ENCODE measurements around the gene ZNF652.

The ZNF652 gene

DNA sequence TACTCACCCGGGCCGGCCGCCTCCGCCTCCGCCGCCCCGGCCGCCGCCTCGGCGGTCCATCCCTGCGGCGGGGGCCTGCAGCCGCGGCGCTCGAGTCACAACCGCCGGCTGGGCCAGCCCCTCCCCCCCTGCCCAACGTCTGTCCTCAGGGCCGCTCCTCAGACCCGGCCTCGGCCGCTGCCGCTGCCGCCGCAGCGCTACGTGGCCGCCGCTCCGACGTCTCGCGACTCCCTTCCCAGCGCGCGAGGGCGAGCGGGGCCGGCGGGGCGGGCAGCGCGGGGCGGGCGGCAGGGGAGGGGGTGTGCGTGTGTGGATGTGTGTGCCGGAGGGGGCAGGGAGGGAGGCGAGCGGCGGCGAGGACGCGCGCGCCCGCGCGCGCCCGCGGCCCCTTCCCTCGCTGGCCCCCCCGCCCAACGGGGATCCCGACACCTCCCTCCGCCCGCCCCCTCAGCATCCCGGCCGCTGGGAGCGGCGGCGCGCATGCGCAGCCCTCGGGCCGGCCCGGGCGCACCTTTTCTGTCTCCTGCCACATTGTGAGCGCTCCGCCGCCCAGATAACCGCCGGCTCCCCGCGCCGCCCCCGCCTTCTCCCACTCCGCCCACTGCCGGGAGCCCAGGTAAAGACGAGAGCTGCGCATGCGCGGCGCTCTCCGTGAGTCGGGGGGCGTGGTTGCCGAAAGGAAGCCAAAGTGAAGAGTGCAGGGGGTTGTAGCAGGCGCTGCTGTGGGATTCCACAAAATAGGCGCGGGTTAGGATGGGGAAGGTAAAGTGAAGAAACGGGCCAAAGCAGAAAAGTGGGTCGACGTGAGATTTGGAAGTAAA is at the start of gene ZNF652:
Gene ZNF652, minus strand, starts transcription at position 349 of the 821 bp plus-strand sequence. CDS start 44,525 bp downstream, outside the sequence.
- DNase-seq, result peak; percentile 92

DNA sequence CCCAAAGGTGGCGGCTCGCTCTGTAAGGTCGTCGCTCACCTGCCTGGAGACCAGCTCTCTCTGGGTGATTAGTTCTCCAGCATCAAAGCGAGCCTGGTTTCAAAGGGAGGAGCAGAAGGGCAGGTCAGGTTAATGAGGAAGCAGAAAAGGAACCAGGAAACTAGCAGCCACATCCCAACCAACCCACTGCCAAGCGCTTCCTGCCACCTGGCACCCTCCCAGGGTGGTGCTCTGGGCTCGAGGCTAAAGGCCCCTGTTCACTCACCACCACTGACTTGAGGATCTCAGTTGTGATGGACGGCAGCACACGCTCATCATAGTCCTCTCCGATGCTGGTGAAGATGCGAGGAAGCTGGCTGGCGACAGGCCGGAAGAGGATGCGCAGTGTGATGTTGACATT is 47.0 kb upstream of the ZNF652 start:
- DNase-seq, result no peak

DNA sequence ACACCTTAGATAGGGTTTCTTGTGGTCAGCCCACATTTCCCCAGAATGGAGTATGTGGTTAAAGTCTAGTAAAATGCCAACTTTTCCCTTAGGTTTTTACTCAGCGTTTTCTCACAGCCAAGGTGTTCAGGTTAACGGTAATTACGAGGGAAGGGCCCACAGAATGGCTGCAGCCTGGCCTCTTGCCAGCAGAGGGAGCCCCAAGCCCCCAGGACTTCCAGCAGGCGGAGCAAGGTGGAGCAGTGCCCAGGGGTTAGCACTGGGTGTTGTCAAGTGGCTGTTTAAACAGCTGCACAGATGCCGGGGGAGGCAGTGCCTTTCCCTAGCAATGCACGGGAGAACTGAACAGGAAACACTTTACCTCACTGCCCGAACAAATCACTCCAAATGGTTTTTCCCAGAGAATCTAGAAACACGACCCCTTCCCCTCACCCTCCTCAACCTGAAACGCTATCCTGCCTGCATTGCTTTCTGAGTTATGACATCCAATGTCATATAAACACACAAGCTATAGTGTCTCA is 46.0 kb upstream of the ZNF652 start:
- DNase-seq, result peak; percentile 89

DNA sequence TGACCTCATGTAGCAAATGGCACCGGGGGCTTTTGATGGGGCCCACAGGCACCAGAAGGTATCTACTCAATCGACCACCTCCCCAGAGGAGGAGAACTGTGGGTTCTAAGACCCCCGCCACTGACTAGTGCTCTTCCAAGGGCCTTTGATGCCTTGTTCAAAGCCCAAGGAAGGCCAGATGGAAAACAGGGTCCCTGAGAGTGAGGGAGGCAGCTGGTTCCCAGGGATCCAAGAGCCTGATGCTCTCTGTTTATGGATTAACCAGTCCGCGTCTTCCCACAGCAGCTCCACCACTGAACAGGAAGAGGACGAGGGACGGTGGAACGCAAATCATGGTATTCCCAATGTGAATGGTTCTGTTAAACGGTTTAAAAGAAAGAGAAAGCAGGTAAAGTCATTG is 45.0 kb upstream of the ZNF652 start:
- no peak for DNase-seq

DNA sequence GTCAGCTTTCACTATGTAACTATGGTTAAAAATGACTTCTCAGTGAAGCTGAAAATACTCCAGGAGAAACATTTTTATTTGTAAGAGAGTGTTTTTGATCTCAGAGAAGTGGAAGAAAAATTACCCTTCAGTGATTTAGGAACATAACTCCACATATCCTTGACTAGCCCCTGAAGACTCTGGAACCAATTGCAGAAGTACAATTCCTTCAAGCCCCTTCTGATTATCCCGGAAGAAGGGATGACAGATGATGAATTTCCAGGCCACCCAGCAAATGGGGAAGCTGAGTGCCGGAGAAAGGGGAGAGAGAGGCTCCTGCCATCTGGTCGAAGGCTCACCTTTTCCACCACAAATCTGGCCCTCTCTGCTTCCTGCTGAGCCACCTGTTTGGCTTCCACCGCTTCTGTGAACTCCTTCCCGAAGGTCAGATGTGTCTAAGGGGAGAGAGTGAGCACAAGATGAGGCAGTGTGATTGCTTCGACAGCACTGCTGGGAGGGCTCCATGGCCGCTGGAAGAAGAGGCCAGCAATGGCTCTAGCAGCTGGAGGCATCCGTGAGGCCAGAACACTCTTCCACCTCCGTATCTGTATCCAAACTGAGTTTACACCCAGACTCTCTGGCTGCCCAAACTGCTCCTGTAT is 44.5 kb upstream of the ZNF652 start:
- no peak for DNase-seq

DNA sequence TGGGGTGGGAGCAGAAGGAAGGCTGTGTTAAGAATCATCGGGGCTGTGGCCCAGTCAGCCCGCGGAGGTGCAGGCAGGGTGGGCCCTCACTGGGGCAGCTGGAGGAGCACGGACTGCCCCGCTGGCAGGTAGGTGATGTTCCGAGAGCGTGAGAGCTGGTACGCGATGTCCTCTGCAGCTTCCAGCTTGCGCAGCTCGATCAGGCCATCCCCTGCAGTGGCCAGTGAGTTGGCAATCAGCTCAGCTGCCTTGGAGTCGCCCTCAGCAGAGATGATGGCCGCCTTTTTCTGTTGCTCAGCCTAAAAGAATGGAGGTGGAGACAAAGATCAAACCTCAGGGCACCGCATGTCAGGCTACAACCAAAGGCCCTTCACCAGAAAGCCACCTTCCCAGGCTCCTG is 42.9 kb upstream of the ZNF652 start:
- DNase-seq, result no peak

DNA sequence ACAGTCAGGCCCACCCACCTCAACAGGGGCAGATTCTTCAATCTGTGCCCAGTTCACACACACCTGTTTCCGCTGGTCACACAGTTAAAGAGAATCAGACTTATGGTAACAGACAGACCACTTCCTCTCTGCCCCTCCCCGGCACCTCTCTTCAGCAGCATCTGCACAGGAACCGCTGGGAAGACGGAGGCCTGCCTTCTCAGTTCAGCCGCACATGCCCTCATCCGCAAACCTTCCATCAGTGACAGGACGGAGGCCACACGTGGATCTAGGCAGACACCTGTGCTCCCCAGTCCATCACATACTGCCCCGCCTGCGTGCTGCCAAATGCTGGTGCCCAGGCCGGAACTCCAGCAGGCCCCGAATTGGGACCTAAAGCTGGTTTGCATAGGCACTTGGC is 42.3 kb upstream of the ZNF652 start:
- DNase-seq, result no peak

DNA sequence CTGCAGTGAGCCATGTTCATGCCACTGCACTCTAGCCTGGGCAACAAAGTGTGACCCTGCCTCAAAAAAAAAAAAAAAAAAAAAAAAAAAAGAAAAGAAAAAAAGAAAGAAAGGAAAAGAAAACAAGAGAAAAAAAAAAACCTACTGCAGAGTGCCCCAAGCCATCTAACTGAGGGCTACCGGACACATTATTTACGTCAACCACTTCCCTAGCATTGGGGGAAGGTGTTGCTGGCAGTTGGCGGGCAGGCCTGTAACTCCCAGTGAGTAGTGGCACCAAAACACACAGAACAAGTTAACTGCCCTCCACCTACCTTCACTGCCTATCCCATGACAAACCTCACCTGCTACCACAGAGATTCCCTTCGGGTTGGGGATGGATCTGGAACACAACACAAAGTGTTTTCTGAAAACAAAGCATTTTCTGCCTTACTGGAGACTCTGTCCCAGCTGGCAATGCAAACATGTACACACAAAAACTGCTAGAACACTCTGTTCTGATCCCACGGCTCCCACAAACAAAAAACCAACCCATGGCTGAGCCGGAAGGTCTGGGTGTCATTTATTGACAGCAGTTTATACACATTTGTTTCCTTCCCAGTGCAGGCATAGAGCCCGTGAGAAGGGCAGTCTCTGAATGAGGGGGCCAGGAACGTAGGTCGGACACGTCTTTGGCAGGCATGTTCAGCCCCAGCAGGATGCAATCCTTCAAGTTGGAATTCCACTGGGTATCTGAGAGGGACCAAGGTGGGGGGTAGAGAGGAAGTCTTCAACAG is 41.7 kb upstream of the ZNF652 start:
- DNase-seq, result no peak

DNA sequence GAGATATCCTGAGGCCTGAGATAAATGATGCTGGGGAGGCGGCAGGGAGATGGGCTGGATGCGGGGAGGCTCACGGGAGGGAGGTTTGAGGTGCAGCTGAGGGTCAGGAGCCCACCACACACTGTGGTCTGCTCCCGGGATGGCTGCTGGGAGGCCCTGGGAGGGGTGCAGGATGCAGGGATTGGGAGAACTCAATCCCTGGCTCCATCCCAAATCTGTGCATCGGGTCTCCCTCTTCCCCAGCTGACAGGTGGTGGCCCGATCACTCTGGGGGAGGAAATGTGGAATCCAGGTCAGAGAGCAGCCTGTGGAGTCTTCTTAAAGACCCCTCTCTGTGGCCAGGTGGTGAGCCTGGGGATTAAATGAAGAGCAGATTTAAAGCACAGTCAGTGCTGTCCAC is 40.7 kb upstream of the ZNF652 start:
- no peak for DNase-seq

DNA sequence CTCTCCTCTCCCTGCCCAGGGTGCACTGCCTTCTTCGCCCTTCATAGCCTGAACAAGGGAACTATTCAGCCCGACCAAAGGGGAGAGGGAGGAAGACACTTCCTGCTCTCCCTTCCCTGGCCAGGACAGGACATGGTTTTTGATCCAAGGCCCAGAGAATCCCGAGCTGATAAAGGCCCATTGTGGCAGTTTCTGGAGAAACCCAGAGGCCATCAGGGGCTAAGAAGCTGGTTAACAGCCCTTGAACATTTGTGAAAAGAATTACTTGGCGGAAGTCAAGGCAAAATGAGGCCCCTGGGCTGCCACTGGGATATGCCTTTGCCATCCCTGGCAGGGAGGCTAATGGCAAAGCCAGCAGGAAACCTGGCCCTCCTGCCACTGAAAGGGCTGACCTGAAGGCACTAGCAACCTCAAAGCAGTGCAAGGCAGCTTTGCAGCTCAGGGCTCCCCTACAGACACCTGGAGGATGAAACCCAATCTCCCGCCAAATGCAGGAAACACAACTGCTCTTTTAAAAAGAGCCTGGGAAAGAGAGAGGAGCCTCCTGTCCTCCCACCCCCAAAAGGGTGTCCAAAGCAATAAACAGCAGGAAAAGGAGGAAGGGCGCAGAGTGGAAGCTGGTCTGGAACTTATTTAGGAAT is 40.0 kb upstream of the ZNF652 start:
- no peak for DNase-seq

DNA sequence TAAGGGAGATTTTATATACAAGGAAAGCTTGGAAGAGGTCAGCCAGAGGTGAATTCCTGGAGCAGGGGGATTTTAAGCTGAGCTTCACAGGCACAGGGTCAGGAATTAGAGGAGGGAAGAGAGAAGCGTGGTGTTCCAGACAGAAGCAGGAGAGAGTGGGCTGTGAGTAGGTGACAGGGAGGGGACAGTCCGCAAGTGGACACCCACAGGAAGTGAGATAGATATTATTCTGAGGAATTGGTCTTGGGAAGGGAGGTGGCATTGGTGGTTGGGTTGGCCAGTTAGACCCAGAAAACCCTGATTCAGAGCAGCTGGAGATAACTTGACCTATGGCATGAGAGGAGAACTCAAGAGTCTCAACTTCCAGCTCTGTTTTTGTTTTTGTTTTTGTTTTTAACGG is 37.9 kb upstream of the ZNF652 start:
- no peak for DNase-seq

DNA sequence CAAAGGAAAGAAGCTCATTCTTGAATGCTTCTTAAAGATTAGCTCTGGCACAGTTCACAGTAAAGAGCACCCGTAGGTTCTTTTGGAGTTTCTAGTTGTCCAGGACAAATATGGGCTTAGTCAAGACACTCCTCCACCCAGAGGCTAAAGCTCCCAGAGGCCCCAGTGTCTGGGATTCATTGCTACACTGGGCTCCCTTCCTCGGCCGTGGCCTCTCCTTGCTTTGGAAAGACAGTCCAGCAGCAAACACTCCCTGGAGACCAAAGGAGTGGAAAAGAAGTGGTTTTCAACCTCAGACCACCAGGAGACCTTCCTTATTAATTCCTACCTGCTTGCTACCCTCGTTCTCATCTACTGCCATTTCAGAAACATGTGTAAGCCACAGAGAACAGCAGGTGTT is 35.5 kb upstream of the ZNF652 start:
- DNase-seq, result no peak

DNA sequence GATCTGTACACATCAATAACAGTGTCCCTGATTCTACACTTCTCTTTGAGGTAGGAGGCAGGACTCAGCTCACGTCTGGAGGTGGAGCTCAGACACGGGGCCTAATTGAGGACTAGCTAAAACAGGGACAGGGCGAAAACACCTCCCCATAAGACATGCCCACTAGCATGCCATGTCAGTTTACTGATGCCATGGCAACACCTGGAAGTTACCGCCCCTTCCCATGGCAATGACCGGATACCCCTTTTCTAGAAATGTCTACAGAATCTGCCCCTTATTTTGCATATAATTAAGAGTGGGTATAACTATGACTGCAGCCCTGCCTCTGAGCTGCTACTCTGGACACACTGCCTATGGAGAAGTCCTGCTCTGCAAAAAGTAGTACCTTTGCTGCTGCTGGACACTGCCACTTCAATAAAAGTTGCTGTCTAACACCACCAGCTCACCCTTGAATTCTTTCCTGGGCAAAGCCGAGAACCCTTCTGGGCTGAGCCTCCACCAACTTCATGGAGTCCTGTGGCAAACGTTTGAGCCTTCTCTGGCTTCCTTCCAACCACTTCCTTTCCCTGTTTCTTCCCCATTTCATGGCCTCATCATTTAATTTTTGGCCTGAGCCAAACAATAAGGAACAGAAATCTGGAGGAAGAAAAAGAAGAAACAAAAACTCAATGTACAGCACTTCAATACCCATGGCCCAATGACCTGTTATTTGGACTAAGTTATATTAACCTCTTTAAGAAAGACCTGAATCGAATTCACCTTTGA is 31.6 kb upstream of the ZNF652 start:
- DNase-seq, result no peak

DNA sequence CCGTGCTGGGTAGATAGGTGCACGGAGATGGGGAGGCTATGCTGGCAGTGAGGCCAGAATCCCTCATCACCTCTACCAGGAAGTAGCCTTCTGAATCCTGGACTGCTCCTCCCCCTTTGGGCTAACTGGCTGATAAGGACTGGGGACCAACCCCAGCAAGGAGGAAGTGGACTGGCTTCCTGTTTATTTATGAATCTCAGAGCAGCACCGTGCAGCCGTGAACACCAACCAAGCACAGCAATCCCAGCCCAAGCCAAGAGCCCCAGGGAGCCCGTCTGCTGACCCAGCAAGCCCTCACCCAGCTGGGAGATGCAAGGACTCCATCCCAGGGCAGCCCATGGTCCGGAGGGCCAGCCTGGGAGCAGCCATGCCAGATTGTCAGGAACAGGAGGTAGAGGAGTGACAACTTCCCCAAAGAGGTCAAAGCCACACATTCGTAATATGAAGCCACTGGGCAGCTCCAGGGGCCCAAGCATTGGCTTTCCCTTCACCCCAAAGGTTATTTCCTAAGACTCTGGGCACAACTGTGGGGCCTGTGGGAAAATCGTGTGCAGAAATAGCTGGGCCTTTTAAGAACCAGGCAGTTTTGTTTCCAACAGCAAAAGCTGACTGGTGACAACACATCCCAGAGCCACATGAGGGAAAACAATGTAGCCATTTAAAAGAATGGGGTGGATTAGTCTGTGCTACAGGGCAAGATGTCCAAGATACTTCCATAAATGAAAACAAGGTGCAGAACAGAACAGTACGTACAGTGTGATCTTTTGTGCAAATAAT is 28.7 kb upstream of the ZNF652 start:
- DNase-seq, result no peak

DNA sequence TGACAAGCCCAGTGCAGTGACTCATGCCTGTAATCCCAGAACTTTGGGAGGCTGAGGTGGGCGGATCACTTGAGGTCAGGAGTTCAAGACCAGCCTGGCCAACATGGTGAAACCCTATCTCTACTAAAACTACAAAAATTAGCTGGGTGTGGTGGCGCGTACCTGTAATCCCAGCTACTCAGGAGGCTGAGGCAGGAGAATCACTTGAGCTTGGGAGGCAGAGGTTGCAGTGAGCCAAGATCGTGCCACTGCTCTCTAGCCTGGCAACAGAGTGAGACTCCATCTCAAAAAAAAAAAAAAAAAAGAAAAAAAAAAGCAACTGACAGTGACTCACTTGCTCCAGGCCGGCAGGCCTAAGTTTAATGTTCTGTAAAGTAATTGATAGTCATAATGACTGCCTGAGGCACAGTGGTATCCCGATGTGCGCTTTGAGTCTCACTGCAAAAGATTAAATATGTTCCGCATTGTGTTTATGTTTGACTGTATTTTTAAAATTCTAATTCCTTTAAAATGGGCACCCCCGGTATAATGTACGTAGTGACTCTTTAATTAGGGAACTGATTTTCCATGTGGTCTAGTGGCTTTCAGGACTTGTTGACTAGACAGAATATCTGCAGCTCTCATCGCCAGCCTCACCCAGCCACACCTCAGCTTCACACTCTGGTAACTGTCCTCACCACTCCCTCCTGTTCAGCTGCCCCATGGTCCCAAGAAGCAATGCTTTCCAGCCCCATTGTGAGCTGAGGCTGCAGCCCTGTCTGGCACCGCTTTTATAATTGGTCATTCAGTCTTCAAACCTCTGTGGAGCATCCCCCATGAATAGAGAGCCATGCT is 27.7 kb upstream of the ZNF652 start:
- peak; percentile 25 for DNase-seq

DNA sequence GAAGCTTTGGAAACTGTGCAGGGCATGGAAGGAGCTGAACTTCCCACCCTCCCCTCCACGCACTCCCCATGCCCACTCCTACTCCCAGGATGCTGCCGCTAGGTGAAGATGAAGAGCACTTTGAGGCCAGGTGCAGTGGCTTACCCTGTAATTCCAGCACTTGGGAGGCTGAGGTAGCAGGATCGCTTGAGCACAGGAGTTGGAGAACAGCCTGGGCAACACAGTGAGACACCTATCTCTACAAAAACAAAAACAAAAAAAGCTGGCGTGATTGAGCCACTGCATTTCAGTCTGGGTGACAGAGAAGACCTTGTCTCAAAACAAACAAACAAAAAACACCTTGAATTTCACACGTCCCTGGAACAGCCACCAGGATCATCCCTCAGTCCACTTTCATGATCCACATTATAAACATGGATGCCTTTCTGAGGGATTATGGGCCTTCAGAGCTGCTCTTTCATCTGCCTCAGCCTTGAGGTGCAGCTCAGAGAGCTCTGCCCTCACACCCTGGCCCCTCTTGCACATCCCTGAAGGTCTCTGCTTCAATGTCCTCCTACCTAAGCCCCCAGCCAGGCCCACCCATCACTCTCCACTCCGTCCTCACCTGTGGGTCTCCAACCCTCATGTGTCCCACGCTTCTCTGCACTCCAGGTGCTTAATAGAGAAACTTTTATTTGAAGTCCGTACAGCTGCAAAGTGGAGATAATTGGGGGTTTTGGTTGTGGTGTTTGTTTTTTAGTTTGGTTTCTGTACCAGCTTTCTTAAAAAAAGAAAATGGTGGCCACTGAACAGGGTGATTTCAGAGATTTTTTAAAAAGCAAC is 26.9 kb upstream of the ZNF652 start:
- no peak for DNase-seq

DNA sequence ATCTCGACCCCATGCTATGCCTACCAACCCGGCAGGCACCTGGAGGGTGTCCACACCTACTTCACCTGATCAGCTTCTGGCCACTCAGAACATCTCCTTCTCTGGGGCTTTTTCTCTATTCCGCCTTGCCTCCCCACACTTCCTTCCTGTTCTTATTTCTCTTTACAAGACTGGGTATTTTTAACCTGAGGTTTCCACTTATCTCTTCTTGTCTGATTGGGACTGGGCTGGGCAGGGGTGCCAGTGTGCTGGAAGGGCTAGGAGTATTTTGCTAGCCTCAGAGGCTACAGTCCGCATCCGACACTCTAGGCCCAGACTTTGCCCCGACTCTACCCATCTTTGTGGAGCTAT is 26.2 kb upstream of the ZNF652 start:
- DNase-seq, result no peak

DNA sequence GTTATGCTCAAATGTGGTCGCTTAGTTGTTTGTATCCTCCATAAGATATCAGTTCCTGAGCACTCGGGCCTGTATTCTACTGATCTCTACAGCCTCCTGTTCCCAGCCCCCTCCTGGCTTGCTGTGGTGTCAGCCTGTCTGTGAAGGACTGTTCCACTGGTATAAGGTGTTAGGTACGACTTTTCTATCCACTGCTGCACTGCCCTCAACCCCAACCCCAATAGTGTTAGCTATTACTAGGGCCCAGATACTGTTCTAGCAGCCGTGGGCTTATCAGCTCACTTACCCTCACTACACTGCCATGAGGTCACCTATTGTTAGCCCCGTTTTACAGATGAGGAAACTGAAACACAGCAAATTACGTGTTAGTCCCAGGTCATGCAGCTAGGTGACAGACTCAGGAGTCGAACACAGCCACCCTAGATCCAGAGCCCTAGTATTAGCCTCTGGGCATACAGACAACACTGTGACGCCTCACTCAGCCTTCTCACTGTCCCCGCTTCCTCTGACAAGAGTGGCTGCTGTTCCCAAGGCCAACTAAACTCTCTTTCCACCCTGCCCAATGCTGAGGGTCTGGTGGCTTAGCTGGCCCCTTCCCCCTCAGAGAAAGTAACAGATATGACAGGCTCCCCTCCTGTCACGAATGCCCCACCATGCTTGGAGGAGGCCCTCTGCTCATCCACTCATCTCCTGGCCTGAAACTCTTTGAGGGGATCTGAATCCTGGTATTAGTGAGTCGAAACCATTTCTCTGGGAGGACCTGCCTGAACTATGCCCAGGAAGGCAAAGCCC is 25.6 kb upstream of the ZNF652 start:
- no peak for DNase-seq

DNA sequence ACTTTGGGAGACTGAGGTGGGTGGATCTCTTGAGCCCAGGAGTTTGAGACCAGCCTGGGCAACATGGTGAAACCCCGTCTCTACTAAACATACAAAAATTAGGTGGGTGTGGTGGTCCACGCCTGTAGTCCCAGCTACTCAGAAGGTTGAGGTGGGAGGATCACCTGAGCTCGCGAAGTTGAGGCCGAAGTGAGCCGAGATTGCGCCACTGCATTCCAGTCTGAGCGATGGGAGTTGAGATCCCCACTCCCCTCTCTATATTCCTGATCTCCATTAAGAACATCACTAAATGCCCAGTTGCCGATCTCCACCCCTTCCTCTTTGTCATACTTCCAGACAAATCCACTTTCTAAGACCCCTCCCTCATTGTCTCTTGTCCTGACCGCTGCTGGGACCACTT is 24.3 kb upstream of the ZNF652 start:
- DNase-seq, result no peak

Measured in retina (tissue), 1 donor.